Measurements from ENCODE around the gene XKR7.

- TF ChIP-seq CTCF (IDR thresholded peaks at IDR 0.05) (no peak), POLR2A (IDR thresholded peaks at IDR 0.05) (no peak), POLR2AphosphoS5 (IDR thresholded peaks at IDR 0.05) (no peak), EP300 (IDR thresholded peaks at IDR 0.05) (no peak)
Observed at GRCh38 chr20:32024683-32025295, 56.8 kb downstream of the XKR7 start.
